Heart left ventricle (tissue), 16 donors: Measurements from ENCODE around the gene N4BP3. TPM values are rescaled to one million over a fixed set of nuclear protein-coding genes. Genes with fewer than 3 reads are reported as not detected.

Source experiments
- ATAC-seq, 4 donors: fragments of 200-7000 bp; cut with Tn5 transposase; one replicate each; pipeline ENCODE4 v1.9.1; 2020 to 2022; ENCODE audit warnings: moderate library complexity in 4 of 4, mild to moderate bottlenecking in 3 of 4, moderate number of reproducible peaks in 1 of 4
- DNase-seq, 5 donors: peaks; one replicate each; pipeline ENCODE4 v3.0.0-alpha.2; 2020
- H3K27ac ChIP-seq, 12 donors: fragments of 200-600 bp; sonication (generic) in 4 of 12; one replicate each; pipeline versions ENCODE4 v1.5.0 to v1.8.0; 2016 to 2022; ENCODE audit warnings: mild to moderate bottlenecking in 2 of 12
- H3K27me3 ChIP-seq, 9 donors: fragments of 200-600 bp; sonication (generic) in 2 of 9; one replicate each; pipeline versions ENCODE4 v1.5.1 to v1.8.0; 2016 to 2022; ENCODE audit warnings: mild to moderate bottlenecking in 3 of 9
- H3K36me3 ChIP-seq, 9 donors: fragments of 200-600 bp; sonication (generic) in 2 of 9; one replicate each; pipeline versions ENCODE4 v1.5.0 to v1.8.0; 2018 to 2022; ENCODE audit warnings: mild to moderate bottlenecking in 2 of 9
- H3K4me1 ChIP-seq, 12 donors: fragments of 200-600 bp; sonication (generic) in 4 of 12; one replicate each; pipeline versions ENCODE4 v1.5.0 to v1.8.0; 2016 to 2022; ENCODE audit warnings: mild to moderate bottlenecking in 3 of 12
- H3K4me3 ChIP-seq, 12 donors: fragments of 200-600 bp; sonication (generic) in 4 of 12; one replicate each; pipeline versions ENCODE4 v1.5.0 to v1.8.0; 2017 to 2022; ENCODE audit warnings: mild to moderate bottlenecking in 9 of 12, moderate library complexity in 4 of 12
- H3K9me3 ChIP-seq, 12 donors: fragments of 200-600 bp; sonication (generic) in 4 of 12; one replicate each; pipeline versions ENCODE4 v1.5.0 to v1.8.0; 2016 to 2022; ENCODE audit warnings: mild to moderate bottlenecking in 1 of 12
- CTCF ChIP-seq, 12 donors: fragments of 200-600 bp; sonication (generic) in 4 of 12; IDR thresholded peaks; one replicate each; pipeline versions ENCODE4 v1.5.0 to v1.8.0; 2018 to 2022; ENCODE audit warnings: antibody characterized with exemption in 12 of 12, mild to moderate bottlenecking in 5 of 12
- POLR2A ChIP-seq, 2 donors: fragments of 450-650 bp; IDR thresholded peaks; one replicate each; pipeline ENCODE4 v1.6.1; 2017; ENCODE audit warnings: antibody characterized with exemption in 2 of 2, mild to moderate bottlenecking in 2 of 2, moderate library complexity in 2 of 2
- WGBS, 4 donors: extraction: QIAGEN DNeasy Blood & Tissue Kit in 2 of 4; methylation state at CpG; one replicate each; pipeline versions ENCODE4 v1.1.5 to v1.1.7; 2013 to 2018; 5-methylcytosine and 5-hydroxymethylcytosine counted together
- intact Hi-C, 10 donors: fragments of 100-400 bp; cut with DNase I; formaldehyde crosslinking; loops; one replicate each; pipeline versions ENCODE4 v1.11.1 to v1.14.2; 2022
- polyA plus RNA-seq, 2 donors: library from polyadenylated mRNA; stranded (reverse); fragments of 200-250 nt; gene quantifications; one replicate each; pipeline ENCODE4 v1.2.3, GENCODE V29; 2013
- total RNA-seq, 9 donors: library from RNA; depleted of rRNA in 2 of 9; stranded (reverse); fragments of >200 nt in 2 of 9; fragmentation: NEBNext Ultra II Directional in 3 of 9; extraction: Animal tissue kit (Norgen Biotek cat#: 25700) in 3 of 9; gene quantifications; one replicate each; pipeline versions ENCODE4 v1.1.0 to v1.2.4, GENCODE V29; 2016 to 2023
- donor health status: ischemic (EF 13 %, LVEDD 7.1; RV severe dilation, severe dysfunction).
- donor health status: healthy with polysubstance abuse.
- donor health status: DM: no; HTN: yes; CAD: no.
- donor health status: DM: no; HTN: no; CAD: no.
- donor health status: ischemic (EF 25% LVEDD 6.9; RV normal size, moderate dysfunction).
- donor health status: ischemic (EF 25% LVEDD 5.7; RV mildly dilated, moderate dysfunction).
- donor health status: healthy.
- donor health status: DM: yes; HTN: yes; CAD: no.
- donor health status: ischemic (EF 35%, LVEDD 5.7; RV mildly dilated, moderate dysfunction).
- donor health status: nonischemic (EF 11% LVEDD 7.7; RV severe dilation, severe dysfunction).
- donor health status: DM: yes; HTN: yes; CAD: no.
- donor health status: PGD.
- donor health status: ischemic (EF 29% LVEDD 5.4; RV normal size, mild dysfunction).
- donor health status: nonischemic (EF 23%, LVEDD 6.1; RV moderate dilation, normal function).

Gene N4BP3
- total and polyA plus RNA-seq, 11 donors, result 1.9 to 6.6 (median 2.8) TPM

- no peak overlapping the region for H3K4me3 ChIP-seq
- no peaks in the 10 kb centered on the region for H3K36me3 ChIP-seq
- H3K9me3 ChIP-seq, result no peaks in the 10 kb centered on the region
- TF ChIP-seq POLR2A (IDR thresholded peaks at IDR 0.05) (no peak), CTCF (IDR thresholded peaks at IDR 0.05) (no peak)
- H3K27me3 ChIP-seq, result no peaks in the 10 kb centered on the region
- intact Hi-C loops, result no loop called here
- peaks cover 0 to 6% (median 0%) of the 10 kb centered on the region in 12 donors for H3K4me1 ChIP-seq
- no peak for ATAC-seq
- WGBS, 4 donors, result 39 to 52% (median 51%) methylated on average over 4 to 5 of the region's 5 CpGs
- peak in 1 of 5 donors; percentile 40 for DNase-seq
- no peak overlapping the region for H3K27ac ChIP-seq
These were observed 8.8 kb upstream of the N4BP3 start for GRCh38 chr5:178104492-178104891.

GRCh38 chr5:178106086-178106485 lies 7.2 kb upstream of the N4BP3 start:
- no peak overlapping the region for H3K4me3 ChIP-seq
- H3K27me3 ChIP-seq, result no peaks in the 10 kb centered on the region
- WGBS, 4 donors, result 67 to 75% (median 71%) methylated on average over 4 of the region's 4 CpGs
- H3K9me3 ChIP-seq, result no peaks in the 10 kb centered on the region
- H3K4me1 ChIP-seq, result peaks cover 0 to 6% (median 0%) of the 10 kb centered on the region in 12 donors
- peak in 1 of 5 donors; percentile 4 for DNase-seq
- H3K36me3 ChIP-seq, result no peaks in the 10 kb centered on the region
- intact Hi-C loops, result no loop called here
- H3K27ac ChIP-seq, result no peak overlapping the region
- ATAC-seq, result no peak
- TF ChIP-seq POLR2A (IDR thresholded peaks at IDR 0.05) (no peak), CTCF (IDR thresholded peaks at IDR 0.05) (no peak)

- Histone ChIP-seq H3K4me1 (peaks cover 0 to 6% (median 0%) of the 10 kb centered on the region in 12 donors), H3K27ac (no peak overlapping the region), H3K4me3 (no peak overlapping the region), H3K9me3 (no peaks in the 10 kb centered on the region), H3K27me3 (no peaks in the 10 kb centered on the region), H3K36me3 (no peaks in the 10 kb centered on the region)
- ATAC-seq (peak in 1 of 4 donors; percentile 23), DNase-seq (peak in 1 of 5 donors; percentile 28)
- no peak for TF ChIP-seq CTCF (IDR thresholded peaks at IDR 0.05)
- TF ChIP-seq POLR2A (IDR thresholded peaks at IDR 0.05), result no peak
- WGBS, 4 donors, result 83 to 93% (median 90%) methylated on average over 9 to 13 of the region's 13 CpGs
- intact Hi-C loops, result no loop called here
These were observed 6.6 kb upstream of the N4BP3 start for GRCh38 chr5:178106556-178107239.

- H3K4me1 ChIP-seq, result peaks cover 0 to 6% (median 0%) of the 10 kb centered on the region in 12 donors
- no peak for DNase-seq
- no peak overlapping the region for H3K4me3 ChIP-seq
- peaks cover 0 to 7% (median 0%) of the 10 kb centered on the region in 9 donors for H3K27me3 ChIP-seq
- WGBS, 4 donors, result 40 to 59% (median 50%) methylated on average over 5 of the region's 5 CpGs
- TF ChIP-seq CTCF (IDR thresholded peaks at IDR 0.05) (no peak), POLR2A (IDR thresholded peaks at IDR 0.05) (no peak)
- no peak for ATAC-seq
- intact Hi-C loops, result no loop called here
- H3K36me3 ChIP-seq, result no peaks in the 10 kb centered on the region
- peaks cover 0 to 5% (median 0%) of the 10 kb centered on the region in 12 donors for H3K9me3 ChIP-seq
- H3K27ac ChIP-seq, result no peak overlapping the region
These were observed 5.5 kb upstream of the N4BP3 start for GRCh38 chr5:178107756-178108310.
